K562 treated with DMSO at 1 percent for 12 hours (cell line): ENCODE data around the gene NIF3L1. TPM values are rescaled to one million over a fixed set of nuclear protein-coding genes. Genes with fewer than 3 reads are reported as not detected.

ENCODE experiments used
- total RNA-seq: library from RNA; unstranded; fragments of 300-600 nt; gene quantifications from 2 replicates; pipeline ENCODE4 v1.2.3, GENCODE V29; 2022; ENCODE audit not compliant: insufficient read depth

NIF3L1 gene
- 19.3 and 30.2 TPM in 2 replicates for total RNA-seq

GRCh38 chr2:200888704-200889625 is at the start of gene NIF3L1, which contains the start of gene PPIL3:
NIF3L1 (plus strand) TSS chr2:200889371; CDS start chr2:200891944, 2,573 bp downstream.
PPIL3 (minus strand) TSS chr2:200889077; CDS start chr2:200887615, 1,462 bp downstream.

GRCh38 chr2:200864176-200865034 is 24.8 kb upstream of the NIF3L1 start, which contains the start of gene CLK1:
CLK1 (minus strand) TSS chr2:200864658; CDS start chr2:200861862, 2,796 bp downstream.

Other genes starting within 250 kb of the NIF3L1 start
- gene BZW1, start 77.5 kb upstream of the NIF3L1 start, total RNA-seq, result 27.4 and 64.3 TPM in 2 replicates
- gene CLK1, start 24.7 kb upstream of the NIF3L1 start, total RNA-seq, result 28.3 and 39.7 TPM in 2 replicates
- gene PPIL3, start 294 bp upstream of the NIF3L1 start, total RNA-seq, result 21.0 and 22.7 TPM in 2 replicates
- gene ORC2, start 74.3 kb downstream of the NIF3L1 start, total RNA-seq, result 4.6 and 8.1 TPM in 2 replicates
- gene HYCC2, start 182.3 kb downstream of the NIF3L1 start, total RNA-seq, result 0.96 and 4.6 TPM in 2 replicates
- gene NDUFB3, start 182.6 kb downstream of the NIF3L1 start, total RNA-seq, result 50.2 and 62.5 TPM in 2 replicates
- gene CFLAR, start 226.8 kb downstream of the NIF3L1 start, total RNA-seq, result 11.3 and 36.1 TPM in 2 replicates